Loucy (cell line): Measurements from ENCODE around the gene LYRM4.

Source experiments
- H2AFZ ChIP-seq: fragments of 200-600 bp; sonication (generic); 2 replicates; pipeline ENCODE4 v1.6.0; 2016; ENCODE audit warnings: antibody characterized with exemption, mild to moderate bottlenecking, low read length, moderate library complexity
- H3F3A ChIP-seq: fragments of 200-600 bp; 2 replicates; pipeline ENCODE4 v1.6.0; 2016; ENCODE audit warnings: antibody characterized with exemption, low read depth, mild to moderate bottlenecking
- H3K27me3 ChIP-seq: fragments of 200-600 bp; sonication (generic); 2 replicates; pipeline ENCODE4 v1.6.1; 2014; ENCODE audit warnings: low read length, mild to moderate bottlenecking; ENCODE audit not compliant: insufficient read depth, poor library complexity, severe bottlenecking
- H3K36me3 ChIP-seq: fragments of 200-600 bp; sonication (generic); 2 replicates; pipeline ENCODE4 v1.6.1; 2016; ENCODE audit warnings: low read length; ENCODE audit not compliant: insufficient read depth
- H3K4me1 ChIP-seq: fragments of 200-600 bp; sonication (generic); 2 replicates; pipeline ENCODE4 v1.5.1; 2014; ENCODE audit warnings: low read length, mild to moderate bottlenecking; ENCODE audit not compliant: insufficient read depth, poor library complexity, severe bottlenecking
- H3K4me2 ChIP-seq: fragments of 200-600 bp; sonication (generic); 2 replicates; pipeline ENCODE4 v1.6.0; 2014; ENCODE audit warnings: antibody characterized with exemption, low read length, low read depth, mild to moderate bottlenecking; ENCODE audit not compliant: poor library complexity, severe bottlenecking
- H3K4me3 ChIP-seq: fragments of 200-600 bp; sonication (generic); 2 replicates; pipeline ENCODE4 v1.5.1; 2014; ENCODE audit warnings: low read length, mild to moderate bottlenecking, mixed read lengths; ENCODE audit not compliant: poor library complexity, severe bottlenecking
- H3K79me2 ChIP-seq: fragments of 200-600 bp; sonication (generic); 2 replicates; pipeline ENCODE4 v1.6.1; 2014; ENCODE audit warnings: low read length; ENCODE audit not compliant: insufficient read depth
- H3K9ac ChIP-seq: fragments of 200-600 bp; sonication (generic); 2 replicates; pipeline ENCODE4 v1.6.0; 2014; ENCODE audit warnings: mild to moderate bottlenecking, low read depth, low read length, moderate library complexity; ENCODE audit not compliant: poor library complexity, severe bottlenecking
- H3K9me2 ChIP-seq: fragments of 200-600 bp; sonication (generic); replicated peaks from 2 replicates; pipeline ENCODE4 v1.6.1; 2016; ENCODE audit warnings: low read depth, low read length, mixed read lengths
- H3K9me3 ChIP-seq: fragments of 200-600 bp; sonication (generic); 2 replicates; pipeline ENCODE4 v1.6.1; 2014; ENCODE audit warnings: mild to moderate bottlenecking, antibody characterized with exemption, low read length, low read depth; ENCODE audit not compliant: insufficient read depth
- H4K20me1 ChIP-seq: fragments of 200-600 bp; sonication (generic); 2 replicates; pipeline ENCODE4 v1.6.0; 2014; ENCODE audit warnings: antibody characterized with exemption, low read length, mild to moderate bottlenecking; ENCODE audit not compliant: insufficient read depth, poor library complexity, severe bottlenecking
- EZH2phosphoT487 ChIP-seq: fragments of 200-600 bp; IDR thresholded peaks from 2 replicates; pipeline ENCODE4 v1.6.1; 2018; ENCODE audit warnings: antibody characterized with exemption, mild to moderate bottlenecking, moderate library complexity, borderline replicate concordance
- TF ChIP-seq, protein P1 (sequence below): fragments of 200-600 bp; sonication (generic); conservative IDR thresholded peaks from 2 replicates; pipeline ENCODE4 v1.5.1; 2014; ENCODE audit warnings: mild to moderate bottlenecking, antibody characterized with exemption, low read length

Gene LYRM4

DNA sequence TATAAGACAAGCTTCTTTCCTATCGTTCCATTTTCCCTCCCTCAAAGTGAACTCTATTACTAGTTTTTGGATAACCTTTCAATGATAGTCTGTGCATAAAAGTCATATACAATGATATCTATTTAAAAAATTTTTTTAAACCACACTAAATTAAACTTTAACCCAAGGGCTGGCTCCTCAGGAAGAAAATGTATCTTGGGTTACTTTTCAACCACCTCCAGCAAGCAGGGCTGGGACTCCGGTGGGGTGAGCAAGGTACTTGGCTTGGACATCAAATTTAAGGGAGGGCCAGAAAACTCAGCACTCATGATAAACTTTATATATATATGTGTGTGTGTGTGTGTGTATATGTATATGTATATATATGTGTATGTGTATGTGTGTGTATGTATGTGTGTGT, 189.5 kb downstream of the LYRM4 start:
- Histone ChIP-seq H3K4me3 (no peak overlapping the region), H3K9me3 (no peaks in the 10 kb centered on the region), H3K36me3 (no peaks in the 10 kb centered on the region), H3K27me3 (no peaks in the 10 kb centered on the region), H4K20me1 (no peaks in the 10 kb centered on the region), H3K9me2 (no peaks in the 10 kb centered on the region; the same call in 1 of the 2 replicates), H3K79me2 (no peaks in the 10 kb centered on the region), H3F3A (no peaks in the 10 kb centered on the region), H3K4me2 (no peak overlapping the region), H2AFZ (no peak overlapping the region), H3K9ac (no peak overlapping the region), H3K4me1 (no peaks in the 10 kb centered on the region)
- no peak for TF ChIP-seq EZH2phosphoT487
- TF ChIP-seq, protein P1, sequence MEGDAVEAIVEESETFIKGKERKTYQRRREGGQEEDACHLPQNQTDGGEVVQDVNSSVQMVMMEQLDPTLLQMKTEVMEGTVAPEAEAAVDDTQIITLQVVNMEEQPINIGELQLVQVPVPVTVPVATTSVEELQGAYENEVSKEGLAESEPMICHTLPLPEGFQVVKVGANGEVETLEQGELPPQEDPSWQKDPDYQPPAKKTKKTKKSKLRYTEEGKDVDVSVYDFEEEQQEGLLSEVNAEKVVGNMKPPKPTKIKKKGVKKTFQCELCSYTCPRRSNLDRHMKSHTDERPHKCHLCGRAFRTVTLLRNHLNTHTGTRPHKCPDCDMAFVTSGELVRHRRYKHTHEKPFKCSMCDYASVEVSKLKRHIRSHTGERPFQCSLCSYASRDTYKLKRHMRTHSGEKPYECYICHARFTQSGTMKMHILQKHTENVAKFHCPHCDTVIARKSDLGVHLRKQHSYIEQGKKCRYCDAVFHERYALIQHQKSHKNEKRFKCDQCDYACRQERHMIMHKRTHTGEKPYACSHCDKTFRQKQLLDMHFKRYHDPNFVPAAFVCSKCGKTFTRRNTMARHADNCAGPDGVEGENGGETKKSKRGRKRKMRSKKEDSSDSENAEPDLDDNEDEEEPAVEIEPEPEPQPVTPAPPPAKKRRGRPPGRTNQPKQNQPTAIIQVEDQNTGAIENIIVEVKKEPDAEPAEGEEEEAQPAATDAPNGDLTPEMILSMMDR = no peak

DNA sequence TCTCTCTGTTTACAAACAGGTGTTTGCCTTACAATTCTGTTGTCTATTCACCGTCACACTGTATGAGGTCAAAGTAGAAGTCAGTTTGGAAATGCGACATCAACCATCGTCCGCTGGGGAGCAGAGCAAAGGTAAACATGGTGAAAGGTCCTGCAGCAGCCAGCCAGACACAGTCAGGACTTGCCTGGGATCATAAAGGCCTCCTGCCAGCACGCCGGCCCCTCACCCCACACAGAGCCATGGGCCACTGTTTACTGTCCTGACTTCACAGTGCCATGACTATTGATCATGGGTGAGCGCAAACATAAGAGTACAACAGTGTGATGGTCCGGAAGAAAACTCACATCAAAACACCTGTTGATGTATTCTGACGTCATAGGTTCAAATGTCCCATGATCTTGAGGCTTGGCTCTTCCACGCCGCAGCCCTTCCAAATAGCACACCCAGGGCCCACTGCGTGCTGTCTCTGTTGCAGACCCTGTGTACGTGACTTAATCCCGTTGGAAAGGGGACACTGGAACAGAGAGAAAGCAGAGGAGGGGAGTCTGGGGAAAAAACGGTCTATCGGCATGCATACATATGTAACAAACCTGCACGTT, 192.5 kb downstream of the LYRM4 start:
- Histone ChIP-seq H3K4me2 (no peak overlapping the region), H3K4me1 (no peaks in the 10 kb centered on the region), H3K9me3 (no peaks in the 10 kb centered on the region)

GRCh38 chr6:5067305-5067704, 193.4 kb downstream of the LYRM4 start:
- Histone ChIP-seq H2AFZ (no peak overlapping the region), H3F3A (no peaks in the 10 kb centered on the region), H4K20me1 (no peaks in the 10 kb centered on the region), H3K9me2 (no peaks in the 10 kb centered on the region; the same call in 1 of the 2 replicates), H3K36me3 (no peaks in the 10 kb centered on the region), H3K4me1 (no peaks in the 10 kb centered on the region), H3K79me2 (no peaks in the 10 kb centered on the region), H3K9ac (no peak overlapping the region), H3K27me3 (no peaks in the 10 kb centered on the region), H3K4me2 (no peak overlapping the region), H3K4me3 (no peak overlapping the region), H3K9me3 (no peaks in the 10 kb centered on the region)
- TF ChIP-seq, protein P1 = no peak
- no peak for TF ChIP-seq EZH2phosphoT487

More for the DNA sequence above, 192.5 kb downstream of the LYRM4 start:
- Histone ChIP-seq H3K27me3 (no peaks in the 10 kb centered on the region), H3K4me3 (no peak overlapping the region), H3K36me3 (no peaks in the 10 kb centered on the region), H2AFZ (no peak overlapping the region), H3K79me2 (no peaks in the 10 kb centered on the region), H4K20me1 (no peaks in the 10 kb centered on the region), H3K9me2 (no peaks in the 10 kb centered on the region; the same call in 1 of the 2 replicates), H3K9ac (no peak overlapping the region), H3F3A (no peaks in the 10 kb centered on the region)
- TF ChIP-seq EZH2phosphoT487 = no peak
